Mesothelial cell of epicardium (in vitro differentiated cells): ENCODE data around the gene MAPK1IP1L. TPM values are rescaled to one million over a fixed set of nuclear protein-coding genes. Genes with fewer than 3 reads are reported as not detected.
A peak's percentile ranks its signal among the peaks of the same experiment; 100 is the strongest.
"Not testable (repeated sequence)": the region's sequence is repeated elsewhere in the genome, so short reads cannot be mapped to it uniquely, and the experiment has no call there.

Experiments
- DNase-seq, 2 experiments: peaks; one replicate each; pipeline ENCODE4 v3.0.0; 2021; ENCODE audit warnings: low spot score in 2 of 2; ENCODE audit not compliant: unreplicated experiment in 2 of 2
- H3K27ac Mint-ChIP-seq: 2 replicates; pipeline ENCODE4 v1.8.0; 2021; ENCODE audit warnings: mixed read lengths
- H3K27me3 Mint-ChIP-seq: 2 replicates; pipeline ENCODE4 v1.8.0; 2021; ENCODE audit warnings: low read depth, mixed read lengths
- H3K36me3 Mint-ChIP-seq: 2 replicates; pipeline ENCODE4 v1.8.0; 2021; ENCODE audit warnings: mixed read lengths
- H3K4me1 Mint-ChIP-seq: 2 replicates; pipeline ENCODE4 v1.8.0; 2021; ENCODE audit warnings: mixed read lengths
- H3K4me3 Mint-ChIP-seq: 2 replicates; pipeline ENCODE4 v1.8.0; 2021; ENCODE audit warnings: mild to moderate bottlenecking, moderate library complexity, mixed read lengths
- H3K9me3 Mint-ChIP-seq: 2 replicates; pipeline ENCODE4 v1.8.0; 2021; ENCODE audit warnings: mixed read lengths
- total RNA-seq: library from RNA; stranded (reverse); gene quantifications from 3 replicates; pipeline ENCODE4 v1.2.1, GENCODE V29; 2021
- TF ChIP-seq, protein P1 (sequence below): fragments of 200-600 bp; sonication (generic); IDR thresholded peaks from one replicate; pipeline ENCODE4 v1.5.0; 2021; ENCODE audit warnings: antibody characterized with exemption; ENCODE audit not compliant: unreplicated experiment

Gene MAPK1IP1L
- total RNA-seq, 1 donor from 2014 or later, result 120 TPM

DNA sequence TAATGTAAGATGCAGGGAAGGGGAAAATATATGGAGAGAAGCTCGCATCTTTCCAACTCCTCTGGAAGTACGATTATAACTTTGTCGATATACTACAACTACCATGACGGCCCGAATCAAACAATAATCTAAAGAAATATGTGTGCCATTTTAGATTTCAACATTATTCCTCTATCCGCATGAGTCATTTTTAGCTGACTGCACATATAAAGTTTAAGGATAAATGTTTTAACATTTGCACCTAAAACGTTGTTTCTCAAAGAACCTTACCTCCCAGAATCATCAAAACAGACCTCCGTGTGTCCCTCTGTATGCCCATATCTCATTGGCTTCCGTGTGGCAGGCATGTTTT lies 25.0 kb upstream of the MAPK1IP1L start:
- peak overlapping the region; percentile 86 for H3K27ac Mint-ChIP-seq

DNA sequence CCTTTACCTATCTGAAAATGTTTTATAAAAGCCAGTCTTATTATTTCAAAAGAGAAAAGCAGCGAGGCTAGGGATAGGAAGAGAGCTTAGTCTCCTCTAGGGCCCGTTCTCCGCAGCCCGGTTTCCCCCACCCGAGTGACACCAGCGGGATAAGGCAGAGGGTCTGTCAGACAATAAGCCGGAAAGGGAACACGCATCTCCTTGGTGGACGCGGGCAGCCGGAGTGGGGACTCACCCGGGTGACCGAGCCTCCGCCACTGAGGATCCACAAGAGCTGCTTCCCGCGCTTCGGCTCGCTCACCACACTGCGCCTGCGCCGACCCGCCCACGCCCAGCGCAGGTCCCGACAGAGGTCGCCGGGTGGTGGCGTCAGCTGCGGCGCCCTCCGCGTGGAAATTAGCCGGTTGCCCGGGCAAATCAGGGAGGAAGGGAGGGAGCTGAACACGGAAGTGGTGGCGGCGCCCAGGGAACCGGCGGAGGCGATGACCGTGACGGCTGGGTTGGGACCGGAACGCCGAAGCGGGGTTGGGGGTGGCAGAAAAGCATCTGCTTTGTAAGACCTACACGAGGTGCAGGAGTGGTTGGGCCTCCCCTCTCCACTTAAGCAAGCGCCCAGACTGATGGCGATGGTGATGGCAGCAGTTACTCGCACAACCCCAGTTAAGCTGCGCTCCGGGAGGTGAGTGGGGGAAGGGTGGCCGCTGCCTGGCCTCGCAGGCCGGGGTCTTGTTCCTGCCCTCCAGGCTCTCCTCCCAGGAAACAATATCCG lies 24.5 kb upstream of the MAPK1IP1L start, which contains the start of the genes SOCS4 and WDHD1:
Gene SOCS4 (plus strand): TSS at position 444 of the 769 bp plus-strand sequence. CDS start 15,806 bp downstream, outside the sequence.
Gene WDHD1 (minus strand): TSS at position 307 of the 769 bp plus-strand sequence. CDS start 312 bp downstream, outside the sequence.
- H3K4me3 Mint-ChIP-seq, result peak within 1 kb of the TSS; percentile 91
- peak within 1 kb of the TSS; percentile 86 for H3K27ac Mint-ChIP-seq
- H3K4me1 Mint-ChIP-seq, result peaks cover 42% of the 10 kb centered on the region
- peaks cover 1% of the 10 kb centered on the region for H3K36me3 Mint-ChIP-seq
- peak; percentile 89 to 93 for DNase-seq
- no peaks in the 10 kb centered on the region for H3K9me3 Mint-ChIP-seq
- H3K27me3 Mint-ChIP-seq, result no peaks in the 10 kb centered on the region
- TF ChIP-seq, protein P1, sequence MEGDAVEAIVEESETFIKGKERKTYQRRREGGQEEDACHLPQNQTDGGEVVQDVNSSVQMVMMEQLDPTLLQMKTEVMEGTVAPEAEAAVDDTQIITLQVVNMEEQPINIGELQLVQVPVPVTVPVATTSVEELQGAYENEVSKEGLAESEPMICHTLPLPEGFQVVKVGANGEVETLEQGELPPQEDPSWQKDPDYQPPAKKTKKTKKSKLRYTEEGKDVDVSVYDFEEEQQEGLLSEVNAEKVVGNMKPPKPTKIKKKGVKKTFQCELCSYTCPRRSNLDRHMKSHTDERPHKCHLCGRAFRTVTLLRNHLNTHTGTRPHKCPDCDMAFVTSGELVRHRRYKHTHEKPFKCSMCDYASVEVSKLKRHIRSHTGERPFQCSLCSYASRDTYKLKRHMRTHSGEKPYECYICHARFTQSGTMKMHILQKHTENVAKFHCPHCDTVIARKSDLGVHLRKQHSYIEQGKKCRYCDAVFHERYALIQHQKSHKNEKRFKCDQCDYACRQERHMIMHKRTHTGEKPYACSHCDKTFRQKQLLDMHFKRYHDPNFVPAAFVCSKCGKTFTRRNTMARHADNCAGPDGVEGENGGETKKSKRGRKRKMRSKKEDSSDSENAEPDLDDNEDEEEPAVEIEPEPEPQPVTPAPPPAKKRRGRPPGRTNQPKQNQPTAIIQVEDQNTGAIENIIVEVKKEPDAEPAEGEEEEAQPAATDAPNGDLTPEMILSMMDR, result no peak

More for the DNA sequence above, 25.0 kb upstream of the MAPK1IP1L start:
- Mint-ChIP-seq H3K4me1 (peaks cover 41% of the 10 kb centered on the region), H3K27me3 (no peaks in the 10 kb centered on the region), H3K36me3 (peaks cover 4% of the 10 kb centered on the region), H3K4me3 (peak overlapping the region; percentile 91), H3K9me3 (no peaks in the 10 kb centered on the region)
- DNase-seq, result no peak
- TF ChIP-seq, protein P1, result no peak

DNA sequence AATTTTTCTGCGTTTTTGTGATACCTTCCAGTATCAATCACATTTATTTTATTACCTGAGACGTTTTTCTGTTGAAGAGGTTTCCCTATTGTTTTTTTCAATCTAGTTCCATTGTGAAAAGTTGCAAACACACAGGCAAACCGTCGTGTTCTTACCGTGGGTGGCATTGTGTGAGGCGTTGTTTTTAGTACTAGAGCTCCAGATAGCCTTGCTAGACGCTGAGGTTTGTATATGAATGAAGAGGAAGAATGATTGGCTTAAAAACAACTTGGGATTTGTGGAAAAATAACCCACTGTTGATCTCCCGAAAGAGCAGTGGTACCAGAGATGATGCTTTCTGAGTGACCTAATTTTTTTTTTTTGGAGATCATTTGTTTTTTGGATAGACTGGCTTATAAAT lies 23.4 kb upstream of the MAPK1IP1L start:
- H3K27ac Mint-ChIP-seq, result peak overlapping the region; percentile 86

DNA sequence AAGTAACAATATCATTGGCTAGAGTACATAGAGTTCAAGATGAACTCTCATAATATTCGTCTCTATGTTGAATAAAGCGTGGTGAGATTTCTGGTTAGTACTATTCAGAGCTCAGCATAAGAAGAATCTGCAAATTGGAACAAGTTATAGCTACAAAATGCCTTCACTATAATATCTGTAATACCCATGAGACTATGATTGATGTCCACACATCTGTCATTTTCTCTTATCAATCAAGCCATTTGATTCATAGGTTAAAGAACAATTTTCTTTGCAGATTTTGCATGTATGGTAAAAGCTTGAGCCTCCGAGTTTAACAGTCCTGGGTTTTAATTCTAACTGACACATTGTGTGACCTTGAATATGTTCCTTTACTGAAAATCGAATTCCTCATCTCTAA lies 23.0 kb upstream of the MAPK1IP1L start:
- peaks cover 42% of the 10 kb centered on the region for H3K4me1 Mint-ChIP-seq
- peak overlapping the region; percentile 39 for H3K27ac Mint-ChIP-seq
- peak overlapping the region; percentile 91 for H3K4me3 Mint-ChIP-seq
- TF ChIP-seq, protein P1, result no peak
- no peaks in the 10 kb centered on the region for H3K9me3 Mint-ChIP-seq
- H3K27me3 Mint-ChIP-seq, result no peaks in the 10 kb centered on the region
- H3K36me3 Mint-ChIP-seq, result no peaks in the 10 kb centered on the region
- no peak for DNase-seq

More for the DNA sequence above, 23.4 kb upstream of the MAPK1IP1L start:
- DNase-seq, result no peak
- no peaks in the 10 kb centered on the region for H3K27me3 Mint-ChIP-seq
- peaks cover 42% of the 10 kb centered on the region for H3K4me1 Mint-ChIP-seq
- H3K36me3 Mint-ChIP-seq, result no peaks in the 10 kb centered on the region
- TF ChIP-seq, protein P1, result no peak
- peak overlapping the region; percentile 91 for H3K4me3 Mint-ChIP-seq
- H3K9me3 Mint-ChIP-seq, result no peaks in the 10 kb centered on the region

DNA sequence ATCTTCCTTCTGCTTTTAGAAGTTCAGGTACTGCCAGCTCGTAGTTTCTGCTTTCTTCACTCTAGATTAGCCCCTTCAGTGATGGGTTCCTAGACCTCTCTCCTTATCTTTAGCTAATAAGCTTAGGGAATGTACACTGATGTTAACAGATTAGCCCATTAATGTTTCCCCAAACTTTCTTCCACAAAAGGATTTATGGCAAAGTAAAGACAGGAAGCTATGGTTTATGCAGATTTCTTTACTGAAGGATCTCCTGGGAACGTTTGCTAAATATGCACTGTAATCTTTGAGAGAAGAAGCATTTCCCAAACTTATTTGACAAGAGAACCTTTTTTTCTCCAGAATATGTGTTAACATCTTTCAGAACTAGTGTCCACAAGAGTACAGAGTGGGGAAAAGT lies 20.3 kb upstream of the MAPK1IP1L start:
- Mint-ChIP-seq H3K4me3 (no peak overlapping the region), H3K27me3 (no peaks in the 10 kb centered on the region), H3K27ac (no peak overlapping the region), H3K36me3 (peaks cover 9% of the 10 kb centered on the region), H3K4me1 (peaks cover 29% of the 10 kb centered on the region), H3K9me3 (no peaks in the 10 kb centered on the region)
- no peak for DNase-seq
- TF ChIP-seq, protein P1, result no peak

DNA sequence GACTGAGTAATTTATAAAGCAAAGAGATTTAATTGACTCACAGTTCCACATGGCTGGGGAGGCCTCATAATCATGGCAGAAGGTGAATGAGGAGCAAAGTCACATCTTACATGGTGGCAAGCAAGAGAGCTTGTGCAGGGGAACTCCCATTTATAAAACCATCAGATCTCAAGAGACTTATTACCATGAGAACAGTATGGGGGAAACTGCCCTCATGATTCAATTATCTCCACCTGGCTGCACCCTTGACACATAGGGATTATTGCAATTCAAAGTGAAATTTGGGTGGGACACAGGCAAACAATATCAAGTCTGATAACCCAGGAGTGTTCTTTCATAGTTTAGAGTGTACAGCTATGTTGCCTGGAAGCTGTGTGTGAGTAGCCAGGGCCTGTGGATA lies 13.5 kb upstream of the MAPK1IP1L start:
- H3K4me3 Mint-ChIP-seq, DNase-seq, H3K9me3 Mint-ChIP-seq, H3K27me3 Mint-ChIP-seq, H3K27ac Mint-ChIP-seq, H3K4me1 Mint-ChIP-seq: not testable (repeated sequence)
- peaks cover 31% of the 10 kb centered on the region for H3K36me3 Mint-ChIP-seq
